GM19043 (cell line): ENCODE results near the gene ADAMTS10.
"Not testable (repeated sequence)": the region's sequence is repeated elsewhere in the genome, so short reads cannot be mapped to it uniquely, and the experiment has no call there.

Source experiments
- ATAC-seq: cut with Tn5 transposase; IDR thresholded peaks from one replicate; pipeline ENCODE4 v1.9.1; 2021; ENCODE audit warnings: low read depth; ENCODE audit not compliant: unreplicated experiment

The ADAMTS10 gene

DNA sequence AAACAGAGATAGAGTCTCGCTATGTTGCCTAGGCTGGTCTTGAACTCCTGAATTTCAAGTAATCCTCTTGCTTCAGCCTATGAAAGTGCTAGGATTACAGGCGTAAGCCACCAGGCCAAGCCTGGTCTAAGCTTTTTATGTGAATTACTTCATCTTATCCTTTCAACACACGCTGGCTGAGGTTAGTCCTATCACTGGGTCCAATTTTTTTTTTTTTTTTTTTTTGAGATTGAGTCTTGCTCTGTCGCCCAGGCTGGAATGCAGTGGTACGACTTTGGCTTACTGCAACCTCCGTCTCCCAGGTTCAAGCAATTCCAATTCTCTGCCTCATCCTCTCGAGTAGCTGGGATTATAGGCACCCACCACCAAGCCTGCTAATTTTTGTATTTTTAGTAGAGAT, 43.7 kb downstream of the ADAMTS10 start:
- no peak for ATAC-seq

- ATAC-seq = not testable (repeated sequence)
Measured at GRCh38 chr19:8564866-8565265, 45.6 kb downstream of the ADAMTS10 start.

DNA sequence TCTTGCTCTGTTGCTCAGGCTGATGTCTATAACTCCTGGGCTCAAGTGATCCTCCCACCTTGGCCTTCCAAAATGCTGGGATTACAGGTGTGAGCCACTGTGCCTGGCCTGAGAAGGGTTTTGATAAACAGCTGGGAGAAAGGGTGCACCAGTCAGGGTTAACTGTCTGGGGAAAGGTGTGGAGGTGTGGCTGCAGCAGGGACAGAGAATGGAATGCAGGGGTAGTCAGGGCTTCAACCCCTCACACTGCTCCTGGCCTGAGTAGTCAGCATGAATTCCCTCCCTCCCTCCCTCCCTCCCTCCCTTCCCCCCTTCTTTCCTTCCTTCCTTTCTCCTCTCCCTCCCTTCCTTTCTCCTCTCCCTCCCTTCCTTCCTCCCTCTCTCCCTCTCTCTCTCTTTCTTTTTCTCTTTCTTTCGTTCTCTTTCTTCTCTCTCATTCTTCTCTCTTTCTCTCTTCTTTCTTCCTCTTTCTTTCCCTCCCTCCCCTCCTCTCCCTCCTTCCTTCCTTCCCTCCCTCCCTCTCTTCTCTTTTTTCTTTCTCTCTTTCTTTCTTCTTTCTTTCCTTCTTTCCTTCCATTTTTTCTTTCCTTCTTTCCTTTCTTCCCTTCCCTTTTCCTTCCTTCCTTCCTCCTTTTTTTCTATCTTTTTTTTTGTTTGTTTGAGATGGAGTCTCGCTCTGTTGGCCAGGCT, 49.3 kb downstream of the ADAMTS10 start:
- no peak for ATAC-seq

GRCh38 chr19:8558325-8558724, 52.2 kb downstream of the ADAMTS10 start:
- ATAC-seq = no peak

GRCh38 chr19:8557642-8558238, 52.8 kb downstream of the ADAMTS10 start:
- no peak for ATAC-seq

DNA sequence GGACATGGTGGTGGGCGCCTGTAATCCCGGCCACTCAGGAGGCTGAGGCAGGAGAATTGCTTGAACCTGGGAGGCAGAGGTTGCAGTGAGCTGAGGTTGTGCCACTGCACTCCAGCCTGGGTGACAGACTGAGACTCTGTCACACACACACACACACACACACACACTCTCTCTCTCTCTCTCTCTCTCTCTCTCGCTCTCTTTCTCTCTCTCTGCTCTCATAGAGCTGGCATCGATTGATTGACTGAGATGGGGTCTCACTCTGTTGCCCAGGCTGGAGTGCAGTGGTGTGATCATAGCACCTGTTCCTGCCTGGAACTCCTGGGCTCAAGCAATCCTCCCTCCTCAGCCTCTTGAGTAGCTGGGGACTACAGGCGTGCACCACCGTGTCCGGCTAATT, 56.8 kb downstream of the ADAMTS10 start:
- not testable (repeated sequence) for ATAC-seq

GRCh38 chr19:8552810-8553209, 57.7 kb downstream of the ADAMTS10 start:
- ATAC-seq = no peak

DNA sequence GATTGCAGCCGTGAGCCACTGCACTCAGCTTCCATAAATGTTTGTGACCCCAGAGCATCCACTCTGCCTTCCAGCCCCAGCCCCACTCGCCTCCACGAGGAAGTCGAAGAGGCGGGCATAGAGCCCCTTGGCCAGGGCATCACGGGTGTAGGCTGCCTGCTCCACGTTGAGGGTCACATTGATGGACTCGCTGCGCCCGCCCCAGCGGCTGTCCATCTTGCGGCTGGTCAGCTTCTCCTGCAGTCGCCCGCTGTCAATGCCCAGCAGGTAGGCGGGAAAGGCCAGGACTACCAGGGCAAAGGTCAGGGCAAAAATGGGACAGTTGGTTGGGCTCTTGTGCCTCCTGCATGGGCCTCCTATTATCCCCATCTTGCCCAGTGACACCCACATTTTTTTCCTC, 60.4 kb downstream of the ADAMTS10 start:
- ATAC-seq = no peak

DNA sequence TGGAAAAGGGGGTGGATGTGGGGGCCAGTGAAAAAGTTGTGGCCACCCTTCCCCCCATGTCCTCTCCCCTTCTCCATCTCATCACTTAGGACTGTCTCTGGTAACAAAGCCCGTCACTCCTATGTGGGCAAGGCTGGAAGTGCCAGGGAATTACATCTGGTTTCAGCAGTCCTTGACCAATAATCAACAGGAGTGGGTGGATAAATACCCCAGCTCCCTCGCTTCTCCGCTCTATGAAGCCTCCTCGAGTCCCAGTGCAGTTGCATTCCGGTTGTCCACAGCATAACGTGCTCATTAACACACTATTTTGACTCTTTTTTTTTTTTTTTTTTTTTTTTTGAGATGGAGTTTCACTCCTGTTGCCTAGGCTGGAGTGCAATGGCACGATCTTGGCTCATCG, 64.8 kb downstream of the ADAMTS10 start:
- ATAC-seq = no peak

DNA sequence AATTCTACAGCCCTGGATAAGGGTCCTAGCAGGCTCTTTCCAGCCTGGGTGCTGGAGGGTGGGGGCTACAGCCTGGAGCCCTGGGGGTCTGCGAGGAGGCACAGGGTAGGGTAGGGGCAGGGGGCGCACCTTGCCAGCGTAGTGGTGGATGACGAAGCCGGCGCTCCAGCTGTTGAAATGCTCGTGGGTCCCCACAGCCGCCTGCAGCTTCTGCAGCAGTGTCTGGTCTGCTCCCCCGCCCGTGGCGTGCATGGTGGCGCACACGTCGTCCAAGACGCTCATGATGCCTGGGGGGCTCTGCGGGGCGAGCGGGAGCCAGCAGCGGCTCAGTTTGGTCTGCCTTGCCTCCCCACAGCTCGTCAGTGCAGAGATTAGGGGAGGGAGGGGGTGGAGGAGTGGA, 66.3 kb downstream of the ADAMTS10 start:
- ATAC-seq = no peak

- ATAC-seq = no peak
Measured at GRCh38 chr19:8539621-8540149, 70.8 kb downstream of the ADAMTS10 start.

DNA sequence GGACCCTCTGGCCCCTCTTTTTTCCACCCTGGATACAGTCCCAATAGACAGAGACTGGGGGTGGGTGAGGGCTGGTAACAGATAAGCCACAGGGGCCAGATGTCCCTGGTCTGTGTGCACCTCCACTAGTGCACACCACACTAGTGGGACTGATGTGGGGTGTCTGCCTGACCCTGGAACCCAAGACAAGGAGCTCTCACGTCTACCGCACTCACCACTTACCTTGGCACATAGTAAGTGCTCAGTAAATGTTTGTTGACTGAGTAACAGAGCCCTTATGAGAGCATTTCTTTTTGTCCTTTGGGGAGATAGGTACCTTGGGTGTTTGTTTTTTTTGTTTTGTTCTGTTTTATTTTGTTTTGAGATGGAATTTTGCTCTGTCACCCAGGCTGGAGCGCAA, 73.4 kb downstream of the ADAMTS10 start:
- no peak for ATAC-seq

DNA sequence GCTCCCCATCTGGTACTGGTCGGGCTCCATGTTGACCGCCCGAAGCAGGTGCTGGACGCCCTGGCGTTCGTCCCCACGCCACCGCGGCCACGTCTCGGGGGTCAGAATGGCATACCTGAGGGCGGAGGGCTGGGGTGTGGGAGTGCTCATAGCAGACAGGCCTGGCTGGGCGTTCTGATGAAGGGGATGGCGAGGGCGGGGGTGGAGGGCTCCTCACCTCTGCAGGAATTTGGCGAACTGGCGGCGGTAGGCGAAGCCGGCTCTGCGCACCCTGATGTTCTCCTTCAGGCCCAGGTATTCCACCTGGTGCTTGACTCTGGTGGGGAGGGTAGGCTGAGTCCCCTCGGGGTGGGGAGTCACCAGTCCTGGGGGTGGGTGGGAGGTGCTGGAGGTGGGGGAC, 74.2 kb downstream of the ADAMTS10 start:
- ATAC-seq = no peak

- ATAC-seq = no peak
Measured at GRCh38 chr19:8532225-8532624, 78.3 kb downstream of the ADAMTS10 start.

- ATAC-seq = no peak
Measured at GRCh38 chr19:8531470-8531869, 79.0 kb downstream of the ADAMTS10 start.
